RWPE1 (cell line): ENCODE data around the gene TMEM63B.
A peak's percentile ranks its signal among the peaks of the same experiment; 100 is the strongest.

ENCODE experiments used
- CTCF ChIA-PET: fragments of 350-600 bp; sonication (Branson Sonifier 250); formaldehyde crosslinking; extraction: SDS; loops from one replicate; lab custom pipeline; 2021; lab: Yijun Ruan, JAX
- POLR2A ChIA-PET: fragments of 400-600 bp; formaldehyde crosslinking; extraction: SDS; loops from one replicate; lab custom pipeline; 2020; ENCODE audit warnings: antibody characterized with exemption; ENCODE audit not compliant: low non-redundant PET; lab: Yijun Ruan, JAX
- DNase-seq: peaks from one replicate; pipeline ENCODE4 v3.0.0; 2012; ENCODE audit warnings: low spot score
- H3K27ac ChIP-seq: fragments of 450-650 bp; 2 replicates; pipeline ENCODE4 v1.5.1; 2017
- TF ChIP-seq, protein P1 (sequence below): fragments of 450-650 bp; conservative IDR thresholded peaks from 2 replicates; pipeline ENCODE4 v1.5.1; 2017; ENCODE audit warnings: low read depth, mild to moderate bottlenecking

Gene TMEM63B

DNA sequence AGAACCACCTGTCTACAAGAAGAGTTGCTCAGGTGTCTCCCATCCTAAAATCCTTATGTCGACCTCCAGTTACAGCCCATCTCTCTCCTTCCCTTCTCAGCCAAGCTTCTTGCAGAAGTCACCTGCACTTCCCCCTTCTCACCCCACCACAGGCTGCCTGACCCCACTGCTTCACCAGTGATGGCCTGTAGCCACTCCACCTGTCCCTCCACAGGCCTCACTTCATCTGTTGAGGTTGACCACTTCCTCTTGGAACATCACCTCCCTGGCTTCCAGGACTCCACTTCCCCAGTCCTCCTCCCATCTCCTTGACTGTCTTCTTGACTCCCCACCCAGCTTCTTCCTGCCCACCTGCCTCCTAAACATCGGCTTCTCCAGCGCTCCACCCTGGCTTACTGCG, 25.5 kb upstream of the TMEM63B start:
- POLR2A ChIA-PET = no interaction called here
- TF ChIP-seq, protein P1, sequence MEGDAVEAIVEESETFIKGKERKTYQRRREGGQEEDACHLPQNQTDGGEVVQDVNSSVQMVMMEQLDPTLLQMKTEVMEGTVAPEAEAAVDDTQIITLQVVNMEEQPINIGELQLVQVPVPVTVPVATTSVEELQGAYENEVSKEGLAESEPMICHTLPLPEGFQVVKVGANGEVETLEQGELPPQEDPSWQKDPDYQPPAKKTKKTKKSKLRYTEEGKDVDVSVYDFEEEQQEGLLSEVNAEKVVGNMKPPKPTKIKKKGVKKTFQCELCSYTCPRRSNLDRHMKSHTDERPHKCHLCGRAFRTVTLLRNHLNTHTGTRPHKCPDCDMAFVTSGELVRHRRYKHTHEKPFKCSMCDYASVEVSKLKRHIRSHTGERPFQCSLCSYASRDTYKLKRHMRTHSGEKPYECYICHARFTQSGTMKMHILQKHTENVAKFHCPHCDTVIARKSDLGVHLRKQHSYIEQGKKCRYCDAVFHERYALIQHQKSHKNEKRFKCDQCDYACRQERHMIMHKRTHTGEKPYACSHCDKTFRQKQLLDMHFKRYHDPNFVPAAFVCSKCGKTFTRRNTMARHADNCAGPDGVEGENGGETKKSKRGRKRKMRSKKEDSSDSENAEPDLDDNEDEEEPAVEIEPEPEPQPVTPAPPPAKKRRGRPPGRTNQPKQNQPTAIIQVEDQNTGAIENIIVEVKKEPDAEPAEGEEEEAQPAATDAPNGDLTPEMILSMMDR = no peak
- H3K27ac ChIP-seq = peak overlapping the region; percentile 6; the same call in 1 of the 2 replicates
- DNase-seq = no peak
- CTCF ChIA-PET = no interaction called here

DNA sequence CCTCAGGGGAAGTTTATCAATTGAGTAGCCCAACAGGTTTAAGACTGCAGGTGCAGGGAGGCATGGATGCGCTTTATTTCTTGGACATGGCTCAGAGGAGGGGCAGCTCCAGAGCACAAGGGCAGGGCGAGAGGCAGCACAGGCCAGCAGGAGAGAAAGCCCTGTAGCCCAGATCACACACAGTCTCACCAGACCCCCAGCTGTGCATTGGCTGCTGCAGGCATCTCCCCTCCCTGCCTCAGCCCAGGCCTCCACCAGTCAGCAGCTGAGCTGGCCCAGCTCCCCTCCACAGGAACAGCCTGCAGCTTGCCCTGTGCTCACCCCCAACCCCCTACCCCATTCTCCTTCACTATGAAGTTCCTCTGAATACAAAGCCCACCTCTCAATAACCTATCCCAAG, 24.8 kb upstream of the TMEM63B start:
- DNase-seq = no peak
- peak overlapping the region; percentile 6; the same call in 1 of the 2 replicates for H3K27ac ChIP-seq
- CTCF ChIA-PET = interaction anchor here (0.7 to 0.9 kb wide), 3 partner anchors 9 to 373 kb away, joined by 3 to 4 read pairs (median 3); no protein-coding TSS in a partner anchor
- POLR2A ChIA-PET = no interaction called here
- TF ChIP-seq, protein P1 = no peak

DNA sequence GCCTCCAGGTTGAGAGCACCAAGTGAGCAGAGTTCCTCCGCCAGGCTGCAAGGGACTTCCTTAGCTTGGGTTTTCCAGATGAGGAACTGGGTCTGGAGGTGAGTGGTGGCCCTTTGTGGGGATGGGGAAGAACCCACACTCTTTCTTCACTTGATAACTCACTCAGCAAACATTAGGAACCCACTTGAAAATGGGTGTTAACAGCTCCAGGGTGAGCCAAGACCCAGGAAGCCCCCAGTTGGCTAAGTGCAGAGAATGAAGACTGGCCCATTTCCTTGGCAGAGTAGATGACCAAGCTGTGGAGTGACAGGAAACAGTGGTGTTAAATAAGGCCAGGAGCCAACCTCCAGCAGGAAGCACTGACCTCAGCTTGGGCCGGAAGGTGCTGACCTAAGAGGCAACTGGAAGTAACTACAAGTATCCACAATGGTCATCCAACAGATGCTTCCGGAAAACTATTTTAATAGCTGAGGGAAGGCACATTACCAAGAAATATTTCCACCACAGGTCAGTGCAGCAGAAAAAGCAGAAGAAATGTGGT, 22.8 kb upstream of the TMEM63B start:
- no peak for DNase-seq
- 0 out of 2 replicates have a peak overlapping the region, but pooled peaks have one; percentile 1 for H3K27ac ChIP-seq
- TF ChIP-seq, protein P1 = no peak
- ChIA-PET POLR2A (interaction anchor here (0.6 kb wide), 1 partner anchor 46 kb away, joined by 3 read pairs; no protein-coding TSS in a partner anchor), CTCF (no interaction called here)

DNA sequence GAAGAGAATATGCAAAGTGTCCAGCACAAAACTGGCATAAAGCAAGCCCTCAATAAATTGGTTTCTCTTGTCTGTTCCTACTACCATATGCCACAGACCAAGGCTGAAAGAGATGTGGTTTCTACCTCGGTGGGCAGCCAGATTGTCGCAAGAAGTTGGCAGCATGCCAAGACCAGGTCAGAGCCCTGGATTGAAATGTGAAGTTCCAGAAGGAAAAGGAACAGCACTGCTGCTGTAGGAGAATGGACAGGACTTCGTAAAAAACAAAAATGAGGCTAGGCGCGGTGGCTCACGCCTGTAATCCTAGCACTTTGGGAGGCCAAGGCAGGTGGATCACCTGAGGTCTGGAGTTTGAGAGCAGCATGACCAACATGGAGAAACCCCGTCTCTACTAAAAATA, 22.2 kb upstream of the TMEM63B start:
- CTCF ChIA-PET = no interaction called here

DNA sequence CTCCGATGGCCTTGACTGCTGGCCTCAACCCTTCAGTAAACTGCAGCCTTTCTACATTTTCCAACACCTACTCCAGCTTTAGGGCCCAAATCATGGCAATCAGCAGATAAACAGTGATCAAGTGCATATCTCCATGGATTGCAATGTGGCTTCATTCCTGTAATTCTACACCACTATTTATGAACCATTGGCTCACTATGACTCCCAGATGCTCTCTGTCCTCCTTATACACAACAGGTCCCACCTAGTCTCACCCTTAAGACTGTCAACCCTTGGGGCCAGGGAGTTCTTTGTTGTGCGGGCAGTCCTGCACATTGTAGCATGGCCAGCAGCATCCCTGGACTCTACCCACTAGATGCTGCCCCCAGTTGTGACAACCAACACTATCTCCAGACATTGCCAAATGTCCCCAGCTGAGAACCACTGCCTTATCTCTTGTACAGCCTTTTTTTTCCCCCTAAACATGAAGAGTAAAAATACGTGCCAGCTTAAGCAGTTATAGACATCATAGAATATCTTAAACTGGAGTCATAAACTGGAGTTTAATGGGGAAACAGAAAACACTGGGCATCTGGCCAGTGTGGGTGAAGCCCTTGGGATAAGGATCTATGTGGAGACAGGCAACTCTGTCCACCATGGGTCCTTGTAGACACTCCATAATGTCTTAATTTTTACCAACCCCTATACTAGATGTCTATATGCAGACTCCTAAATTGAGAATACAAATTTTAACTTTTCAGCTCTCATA, 21.2 kb upstream of the TMEM63B start:
- ChIA-PET CTCF (no interaction called here), POLR2A (no interaction called here)
- TF ChIP-seq, protein P1 = no peak
- DNase-seq = no peak
- 0 out of 2 replicates have a peak overlapping the region, but pooled peaks have one; percentile 7 for H3K27ac ChIP-seq

More for the DNA sequence above, 22.2 kb upstream of the TMEM63B start:
- TF ChIP-seq, protein P1 = no peak
- H3K27ac ChIP-seq = no peak overlapping the region
- DNase-seq = no peak
- POLR2A ChIA-PET = no interaction called here

DNA sequence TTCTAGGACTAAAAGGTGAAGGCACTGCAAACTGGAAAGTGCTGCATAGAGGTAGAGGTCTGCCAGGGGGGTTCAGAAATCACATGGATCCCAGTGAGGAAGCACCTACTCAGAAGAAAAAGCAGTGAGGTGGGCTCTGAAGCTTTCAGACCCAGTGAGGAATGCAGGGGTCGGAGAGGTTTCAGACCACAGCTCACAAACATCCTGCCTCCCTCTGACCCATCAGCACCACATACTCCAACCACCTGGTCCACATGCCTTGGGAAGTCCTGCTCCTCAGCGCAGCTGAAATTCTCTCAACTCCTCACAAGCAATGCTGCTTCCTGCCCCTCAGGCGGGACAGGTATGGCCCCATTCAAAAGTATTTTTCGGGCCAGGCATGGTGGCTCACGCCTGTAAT, 20.3 kb upstream of the TMEM63B start:
- no peak for DNase-seq
- TF ChIP-seq, protein P1 = no peak
- POLR2A ChIA-PET = interaction anchor here (0.6 kb wide), 1 partner anchor 54 kb away, joined by 4 read pairs; no protein-coding TSS in a partner anchor
- CTCF ChIA-PET = no interaction called here
- H3K27ac ChIP-seq = no peak overlapping the region
